Activated T-cell treated with anti-CD3 and anti-CD28 coated beads for 1 hour (primary cell): ENCODE data around the gene DLG2.
"Not testable (repeated sequence)": the region's sequence is repeated elsewhere in the genome, so short reads cannot be mapped to it uniquely, and the experiment has no call there.

Experiments used
- DNase-seq: peaks from one replicate; pipeline ENCODE4 v3.0.0-alpha.2; 2020; ENCODE audit warnings: low read depth

DLG2 gene

DNA sequence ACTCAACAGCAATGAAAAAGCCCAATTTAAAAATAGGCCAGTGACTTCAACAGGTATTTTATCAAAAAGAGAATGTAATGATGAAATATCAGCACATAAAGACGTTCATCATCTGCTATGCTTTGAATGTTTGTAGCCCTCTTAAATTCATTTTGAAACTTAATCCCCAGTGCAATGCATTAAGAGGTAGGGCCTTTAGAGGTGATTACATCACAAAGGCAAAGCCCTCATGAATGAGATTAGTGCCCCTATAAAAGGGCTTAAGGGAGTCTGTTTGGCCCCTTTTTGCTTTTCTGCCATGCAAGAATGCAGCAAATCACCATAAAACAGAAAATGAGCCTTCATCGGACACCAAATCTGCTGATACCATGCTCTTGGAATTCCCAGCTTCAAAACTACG is 637.0 kb downstream of the DLG2 start:
- DNase-seq, result no peak

- DNase-seq, result not testable (repeated sequence)
These were observed 639.4 kb downstream of the DLG2 start for GRCh38 chr11:84987686-84988187.

GRCh38 chr11:84981301-84981700 is 645.8 kb downstream of the DLG2 start:
- DNase-seq, result no peak

DNA sequence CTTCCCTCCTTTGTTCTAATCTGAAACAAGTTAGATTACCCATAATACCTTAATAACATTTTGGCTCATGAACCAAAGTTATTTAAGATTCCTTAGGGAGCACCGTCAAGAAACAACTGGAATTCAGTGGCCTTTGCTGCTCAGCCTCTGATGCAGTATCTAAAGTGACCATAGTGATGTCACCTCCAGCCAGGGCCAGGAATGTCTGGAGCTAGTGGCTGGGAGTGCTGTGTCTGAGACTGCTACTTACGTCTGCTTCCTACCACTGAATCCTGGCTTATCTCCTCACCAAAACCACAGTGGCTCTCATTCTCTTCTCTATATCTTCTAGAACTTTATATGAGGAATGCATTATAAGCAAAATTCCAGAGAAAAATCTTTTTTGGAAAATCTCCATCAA is 658.0 kb downstream of the DLG2 start:
- DNase-seq, result no peak

- no peak for DNase-seq
These were observed 661.7 kb downstream of the DLG2 start for GRCh38 chr11:84965484-84965883.

GRCh38 chr11:84963240-84963639 is 663.9 kb downstream of the DLG2 start:
- no peak for DNase-seq

DNA sequence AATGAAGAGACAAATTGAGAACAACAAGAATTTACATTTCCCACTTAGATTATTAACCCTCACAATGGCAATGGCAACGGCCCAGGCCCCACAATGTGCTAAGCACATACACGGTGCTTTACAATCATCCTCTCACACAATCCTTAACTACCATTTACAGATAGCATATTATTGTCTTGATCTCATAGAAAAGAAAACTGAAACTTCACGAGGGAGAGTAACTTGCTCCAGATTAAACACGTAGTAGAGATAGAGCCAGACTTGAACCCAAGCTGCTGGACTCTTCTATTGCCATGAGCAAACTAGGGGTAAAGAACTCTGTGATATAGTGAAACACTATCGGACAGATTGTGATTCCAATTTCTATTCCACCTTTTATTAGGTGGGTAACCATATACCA is 665.1 kb downstream of the DLG2 start:
- no peak for DNase-seq

DNA sequence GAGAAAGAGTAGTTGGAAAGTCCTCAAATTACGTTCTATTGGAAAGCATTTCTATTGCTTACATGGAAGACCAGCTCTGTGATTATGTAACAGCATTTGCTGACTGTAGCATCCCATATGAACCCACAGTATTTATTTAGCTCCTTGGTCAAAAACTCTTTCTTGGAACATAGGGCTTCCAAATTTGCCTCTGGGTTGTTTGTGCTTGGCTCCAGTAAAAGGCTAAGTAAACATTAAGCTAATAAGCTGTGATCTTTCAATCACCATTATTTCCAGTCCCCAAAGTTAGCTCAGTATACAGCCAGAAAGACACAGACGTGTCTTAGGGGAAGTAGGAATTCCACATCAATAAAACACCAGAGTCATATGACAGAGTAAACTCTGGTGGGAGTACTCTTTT is 668.8 kb downstream of the DLG2 start:
- no peak for DNase-seq

DNA sequence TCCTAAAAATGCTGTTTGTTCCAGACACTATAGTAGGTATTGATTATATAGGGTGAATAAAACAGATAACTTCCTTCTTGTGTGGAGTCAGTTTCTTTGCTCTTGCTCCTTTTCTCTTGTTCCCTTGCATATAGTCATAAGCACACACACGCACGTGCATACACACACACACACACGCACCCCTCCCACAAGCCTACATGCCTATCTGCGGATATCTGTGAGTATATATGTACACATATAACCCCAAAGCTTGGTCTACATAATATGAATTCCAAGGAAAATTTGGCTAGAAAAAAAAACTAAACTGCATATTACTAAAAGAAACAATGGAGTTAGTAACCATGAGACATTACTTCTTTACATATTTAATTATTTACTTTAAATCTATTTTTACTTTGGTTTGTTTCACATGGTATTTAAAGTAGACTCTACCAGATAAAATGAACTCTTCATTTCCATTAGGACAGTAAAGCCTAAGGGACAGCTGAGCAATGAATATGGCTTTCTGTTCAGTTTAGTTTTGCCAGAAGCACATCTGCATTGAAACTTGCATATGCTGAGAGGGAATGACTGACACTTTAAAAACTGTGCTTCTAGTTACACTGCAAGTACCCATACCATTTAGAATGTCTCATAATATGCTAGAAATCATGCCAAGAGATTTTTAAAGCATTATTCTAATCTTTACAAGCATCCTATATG is 676.4 kb downstream of the DLG2 start:
- DNase-seq, result no peak

DNA sequence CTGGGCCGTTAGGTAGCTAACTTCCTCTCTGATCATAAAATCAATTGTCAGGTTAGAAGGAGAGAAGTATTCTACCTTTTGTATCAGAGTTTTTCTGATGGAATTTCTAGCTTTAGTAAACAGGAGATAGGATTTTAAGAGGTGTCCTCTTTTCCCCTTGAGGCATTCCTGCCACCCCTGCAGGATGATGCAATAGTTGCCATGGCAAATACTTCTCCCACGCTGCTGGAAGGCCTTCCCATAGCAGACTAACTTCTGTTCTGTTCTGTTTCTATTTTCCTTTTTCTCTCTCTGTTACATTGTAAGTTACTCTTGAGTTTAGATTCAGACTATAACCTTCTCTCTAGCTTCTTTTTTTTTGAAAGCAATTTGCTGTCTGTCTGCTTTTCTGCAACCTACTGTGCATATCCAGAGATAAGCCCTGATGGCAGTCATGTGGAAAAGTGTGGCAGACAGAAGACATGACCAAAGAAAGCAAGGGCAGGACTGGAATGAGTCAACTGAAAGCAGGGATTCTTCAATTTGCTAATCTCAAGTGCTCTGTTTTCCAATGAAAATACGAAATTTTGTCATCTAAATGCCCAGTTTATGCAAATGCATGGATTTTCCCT is 679.1 kb downstream of the DLG2 start:
- DNase-seq, result no peak

GRCh38 chr11:84947070-84947469 is 680.1 kb downstream of the DLG2 start:
- no peak for DNase-seq

DNA sequence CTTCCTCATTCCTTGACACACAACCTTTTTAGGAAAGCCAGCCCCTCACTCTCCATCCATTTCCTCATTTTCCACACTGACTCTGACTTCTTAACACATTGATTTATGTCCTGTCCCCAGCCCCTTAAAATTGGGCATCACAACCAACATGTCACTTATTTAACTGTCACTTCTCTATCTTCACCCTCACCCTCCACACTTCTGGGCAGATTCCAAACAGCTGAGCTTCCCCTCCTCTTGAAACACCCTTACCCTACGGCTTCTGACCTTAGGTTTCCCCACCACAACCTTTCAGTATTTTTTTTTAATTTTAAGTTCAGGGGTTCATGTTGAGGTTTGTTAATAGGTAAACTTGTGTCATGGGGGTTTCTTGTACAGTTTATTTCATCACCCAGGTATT is 696.3 kb downstream of the DLG2 start:
- no peak for DNase-seq

DNA sequence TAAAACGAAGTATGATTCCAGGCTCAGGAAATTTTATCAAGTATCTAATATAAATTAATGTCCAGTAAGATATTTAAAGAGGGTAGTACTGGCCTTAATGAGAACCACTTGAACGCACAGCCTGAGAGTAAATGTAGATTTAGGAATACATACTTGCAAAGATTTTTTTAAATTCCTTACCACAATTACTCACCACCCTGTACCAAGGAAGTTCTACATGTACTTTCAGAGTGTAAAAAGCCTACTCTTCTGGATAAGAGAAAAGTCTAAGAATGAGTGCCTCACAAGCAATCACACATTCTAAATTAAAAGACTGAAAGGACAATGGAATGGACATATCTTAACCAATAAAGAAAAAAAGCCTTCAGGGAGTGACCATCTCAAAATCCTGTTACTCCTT is 697.4 kb downstream of the DLG2 start:
- DNase-seq, result no peak

- no peak for DNase-seq
These were observed 702.9 kb downstream of the DLG2 start for GRCh38 chr11:84924154-84924692.

GRCh38 chr11:84923489-84923888 is 703.7 kb downstream of the DLG2 start:
- DNase-seq, result no peak

DNA sequence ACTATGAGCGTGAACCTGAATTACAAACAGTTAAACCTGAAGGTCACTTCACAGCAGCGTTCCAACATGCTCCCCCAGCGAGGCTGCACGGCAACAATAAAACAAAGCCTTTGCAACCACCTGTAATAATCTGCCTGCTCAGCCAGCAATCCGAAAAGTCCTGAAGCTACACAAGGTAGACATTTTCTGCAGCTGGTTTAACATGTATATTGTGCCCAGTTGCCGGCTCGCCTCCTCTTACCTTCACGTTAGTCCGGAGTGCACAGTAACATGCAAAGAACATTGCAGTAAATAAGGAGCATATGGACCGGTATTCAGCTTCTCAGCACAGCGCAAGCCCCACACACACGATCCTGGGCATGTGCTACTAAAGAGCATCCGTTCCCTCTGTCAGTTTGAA is 704.3 kb downstream of the DLG2 start:
- no peak for DNase-seq

DNA sequence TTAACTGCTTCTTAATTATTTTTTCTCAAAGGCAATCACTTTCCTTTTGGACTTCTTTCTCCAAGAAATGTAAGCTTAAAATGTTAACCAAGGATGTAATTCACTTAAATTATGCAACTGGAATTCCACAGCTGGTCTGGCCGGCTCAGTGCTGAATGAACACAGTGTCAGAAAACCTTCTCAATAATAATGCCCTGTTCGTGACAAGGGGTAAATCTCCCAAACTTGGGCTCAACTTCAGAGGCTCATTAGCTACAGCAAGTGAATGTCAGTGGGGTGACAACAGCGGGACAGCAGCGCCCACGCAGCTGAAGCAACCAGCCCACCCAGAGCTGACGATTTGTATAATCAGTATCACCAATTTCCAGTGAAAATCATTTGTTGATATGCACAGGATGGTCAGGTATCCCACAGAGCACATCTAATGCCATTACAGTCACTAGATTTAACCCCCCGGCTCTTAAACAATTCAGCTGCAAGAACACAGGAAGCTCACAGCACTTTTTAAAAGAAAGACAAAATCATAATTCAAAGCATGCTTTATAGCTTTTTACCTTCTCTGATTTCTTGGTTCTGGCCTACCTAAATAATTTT is 704.8 kb downstream of the DLG2 start:
- DNase-seq, result no peak

- DNase-seq, result no peak
These were observed 712.6 kb downstream of the DLG2 start for GRCh38 chr11:84914511-84914910.

DNA sequence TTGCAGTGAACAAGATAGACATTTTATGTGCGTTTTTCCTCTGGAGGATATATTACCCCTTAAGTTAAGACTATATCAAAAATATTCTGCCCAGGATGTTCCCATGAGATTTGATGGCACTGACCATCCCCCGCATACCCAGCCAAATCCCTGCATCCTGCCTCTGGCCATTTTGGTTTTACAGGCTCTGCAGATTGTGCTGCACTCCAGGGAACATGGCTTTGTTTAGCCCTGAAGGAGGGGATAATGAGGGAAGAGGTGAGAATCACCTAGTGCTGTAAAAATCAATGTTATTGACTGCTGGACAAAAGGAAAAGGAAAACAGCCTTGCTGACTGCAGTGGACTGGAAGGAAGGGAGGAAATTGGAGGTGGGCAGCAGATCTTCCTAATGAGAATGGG is 717.4 kb downstream of the DLG2 start:
- no peak for DNase-seq

- no peak for DNase-seq
These were observed 720.1 kb downstream of the DLG2 start for GRCh38 chr11:84906995-84907394.

DNA sequence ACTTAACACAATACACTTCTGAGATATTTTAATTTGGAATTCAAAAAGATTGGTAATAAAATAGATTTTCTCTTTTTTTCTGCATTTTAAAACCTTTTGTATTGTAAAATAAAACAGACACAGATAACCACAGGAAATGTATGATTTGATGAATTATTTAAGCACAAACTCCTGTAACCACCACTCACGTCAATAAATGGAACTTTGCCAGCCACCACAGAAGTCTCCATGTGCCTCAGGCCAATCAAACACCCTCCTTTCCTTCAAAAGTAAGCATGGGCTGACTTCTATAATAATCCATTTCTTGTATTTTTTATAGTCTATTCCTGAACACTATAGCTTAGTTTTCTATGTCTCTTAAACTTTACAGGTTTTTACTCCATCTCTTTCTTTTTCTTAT is 721.7 kb downstream of the DLG2 start:
- no peak for DNase-seq

GRCh38 chr11:84902445-84902844 is 724.7 kb downstream of the DLG2 start:
- no peak for DNase-seq

GRCh38 chr11:84901991-84902390 is 725.2 kb downstream of the DLG2 start:
- no peak for DNase-seq
